Astrocyte (in vitro differentiated cells and primary cell): ENCODE results near the gene RAPGEF2. TPM values are rescaled to one million over a fixed set of nuclear protein-coding genes. Genes with fewer than 3 reads are reported as not detected.

Source experiments
- DNase-seq: peaks from one replicate; pipeline ENCODE4 v3.0.0-alpha.2; 2010; ENCODE audit warnings: low read depth
- FAIRE-seq: peaks from 2 replicates; lab custom pipeline; 2011; peaks lifted over from hg19 to GRCh38; lab: Jason Lieb, UNC
- H2AFZ ChIP-seq: 2 replicates; pipeline ENCODE4 v1.6.0; 2012; ENCODE audit warnings: low read depth, low read length, inconsistent platforms
- H3K27ac ChIP-seq: 2 replicates; pipeline ENCODE4 v1.5.1; 2011; ENCODE audit warnings: low read depth, low read length, inconsistent platforms
- H3K27me3 ChIP-seq: 2 replicates; pipeline ENCODE4 v1.6.0; 2011; ENCODE audit warnings: low read length, inconsistent platforms; ENCODE audit not compliant: insufficient read depth
- H3K36me3 ChIP-seq: 2 replicates; pipeline ENCODE4 v1.5.1; 2011; ENCODE audit warnings: low read length, inconsistent platforms; ENCODE audit not compliant: insufficient read depth
- H3K4me1 ChIP-seq: 2 replicates; pipeline ENCODE4 v1.5.1; 2011; ENCODE audit warnings: low read length, inconsistent platforms; ENCODE audit not compliant: insufficient read depth
- H3K4me2 ChIP-seq: 2 replicates; pipeline ENCODE4 v1.6.0; 2012; ENCODE audit warnings: low read length, inconsistent platforms
- H3K4me3 ChIP-seq: 2 replicates; pipeline ENCODE4 v1.5.1; 2011; ENCODE audit warnings: low read depth, mild to moderate bottlenecking, low read length, inconsistent platforms; ENCODE audit not compliant: insufficient read depth
- H3K79me2 ChIP-seq: 2 replicates; pipeline ENCODE4 v1.6.0; 2012; ENCODE audit warnings: mild to moderate bottlenecking, low read length, inconsistent platforms; ENCODE audit not compliant: insufficient read depth
- H3K9ac ChIP-seq: 2 replicates; pipeline ENCODE4 v1.6.0; 2012; ENCODE audit warnings: mild to moderate bottlenecking, low read length, inconsistent platforms
- H3K9me3 ChIP-seq: 2 replicates; pipeline ENCODE4 v1.5.1; 2012; ENCODE audit warnings: low read depth, mild to moderate bottlenecking, low read length, inconsistent platforms; ENCODE audit not compliant: insufficient read depth
- H4K20me1 ChIP-seq: 2 replicates; pipeline ENCODE4 v1.6.0; 2012; ENCODE audit warnings: low read length, inconsistent platforms; ENCODE audit not compliant: insufficient read depth
- H3K27ac Mint-ChIP-seq: one replicate; pipeline ENCODE4 v1.8.0; 2021; ENCODE audit warnings: mild to moderate bottlenecking, mixed read lengths; ENCODE audit not compliant: unreplicated experiment
- H3K27me3 Mint-ChIP-seq: one replicate; pipeline ENCODE4 v1.8.0; 2021; ENCODE audit warnings: low read depth, mixed read lengths; ENCODE audit not compliant: unreplicated experiment
- H3K36me3 Mint-ChIP-seq: one replicate; pipeline ENCODE4 v1.8.0; 2021; ENCODE audit warnings: low read depth, mixed read lengths; ENCODE audit not compliant: unreplicated experiment
- H3K4me1 Mint-ChIP-seq: one replicate; pipeline ENCODE4 v1.8.0; 2021; ENCODE audit warnings: low read depth, mixed read lengths; ENCODE audit not compliant: unreplicated experiment
- H3K4me3 Mint-ChIP-seq: one replicate; pipeline ENCODE4 v1.8.0; 2021; ENCODE audit warnings: mild to moderate bottlenecking, moderate library complexity, mixed read lengths; ENCODE audit not compliant: unreplicated experiment
- H3K9me3 Mint-ChIP-seq: one replicate; pipeline ENCODE4 v1.8.0; 2021; ENCODE audit warnings: mild to moderate bottlenecking, mixed read lengths; ENCODE audit not compliant: unreplicated experiment
- CTCF ChIP-seq: IDR thresholded peaks from 2 replicates; pipeline ENCODE4 v1.5.1; 2011; ENCODE audit warnings: low read depth, mild to moderate bottlenecking, inconsistent platforms, low read length, moderate library complexity; ENCODE audit not compliant: insufficient read depth
- EZH2 ChIP-seq: IDR thresholded peaks from 2 replicates; pipeline ENCODE4 v1.6.1; 2012; ENCODE audit warnings: mild to moderate bottlenecking, low read length, inconsistent platforms; ENCODE audit not compliant: insufficient read depth
- total RNA-seq: library from RNA; stranded (reverse); gene quantifications from 2 replicates; pipeline ENCODE4 v1.2.1, GENCODE V29; 2021

RAPGEF2 gene
- total RNA-seq, 1 donor from 2014 or later = 59.0 TPM

- H3K27me3 ChIP-seq = no peaks in the 10 kb centered on the region
- Mint-ChIP-seq H3K9me3 (no peaks in the 10 kb centered on the region), H3K36me3 (peaks cover 3% of the 10 kb centered on the region), H3K4me1 (peaks cover 7% of the 10 kb centered on the region), H3K4me3 (no peak overlapping the region), H3K27me3 (no peaks in the 10 kb centered on the region), H3K27ac (no peak overlapping the region)
- H3K4me1 ChIP-seq = no peaks in the 10 kb centered on the region
- DNase-seq = no peak
- no peak overlapping the region for H2AFZ ChIP-seq
- no peaks in the 10 kb centered on the region for H3K9me3 ChIP-seq
- no peak overlapping the region for H3K4me3 ChIP-seq
- no peak overlapping the region for H3K27ac ChIP-seq
- H3K4me2 ChIP-seq = no peak overlapping the region
- H3K36me3 ChIP-seq = no peaks in the 10 kb centered on the region
- H4K20me1 ChIP-seq = peaks cover 57% of the 10 kb centered on the region
- peaks cover 88% of the 10 kb centered on the region for H3K79me2 ChIP-seq
- no peak for TF ChIP-seq CTCF
- TF ChIP-seq EZH2 = no peak
- no peak overlapping the region for H3K9ac ChIP-seq
- FAIRE-seq = no peak
Observed at GRCh38 chr4:159126716-159127115, 23.8 kb downstream of the RAPGEF2 start.

GRCh38 chr4:159127745-159128518, 25.1 kb downstream of the RAPGEF2 start:
- no peak for FAIRE-seq
- H3K27me3 ChIP-seq = no peaks in the 10 kb centered on the region
- no peak overlapping the region for H3K27ac ChIP-seq
- H3K27me3 Mint-ChIP-seq = no peaks in the 10 kb centered on the region
- H3K9me3 Mint-ChIP-seq = no peaks in the 10 kb centered on the region
- no peak overlapping the region for H3K27ac Mint-ChIP-seq
- peaks cover 60% of the 10 kb centered on the region for H4K20me1 ChIP-seq
- H2AFZ ChIP-seq = no peak overlapping the region
- H3K4me2 ChIP-seq = no peak overlapping the region
- no peak overlapping the region for H3K9ac ChIP-seq
- H3K4me3 ChIP-seq = no peak overlapping the region
- H3K36me3 Mint-ChIP-seq = peaks cover 3% of the 10 kb centered on the region
- no peak overlapping the region for H3K4me3 Mint-ChIP-seq
- no peaks in the 10 kb centered on the region for H3K36me3 ChIP-seq
- DNase-seq = no peak
- TF ChIP-seq EZH2 (no peak), CTCF (no peak)
- no peaks in the 10 kb centered on the region for H3K9me3 ChIP-seq
- peaks cover 14% of the 10 kb centered on the region for H3K4me1 Mint-ChIP-seq
- peaks cover 93% of the 10 kb centered on the region for H3K79me2 ChIP-seq
- H3K4me1 ChIP-seq = no peaks in the 10 kb centered on the region
